Stimulated activated CD4-positive, alpha-beta T cell treated with anti-CD3 and anti-CD28 coated beads, Interleukin-2, amount 100 ng/mL, for 4 hours (primary cell): ENCODE measurements around the gene QSOX2.

Experiments
- DNase-seq: peaks from one replicate; pipeline ENCODE4 v3.0.0-alpha.2; 2020; ENCODE audit warnings: low read depth

Gene QSOX2

DNA sequence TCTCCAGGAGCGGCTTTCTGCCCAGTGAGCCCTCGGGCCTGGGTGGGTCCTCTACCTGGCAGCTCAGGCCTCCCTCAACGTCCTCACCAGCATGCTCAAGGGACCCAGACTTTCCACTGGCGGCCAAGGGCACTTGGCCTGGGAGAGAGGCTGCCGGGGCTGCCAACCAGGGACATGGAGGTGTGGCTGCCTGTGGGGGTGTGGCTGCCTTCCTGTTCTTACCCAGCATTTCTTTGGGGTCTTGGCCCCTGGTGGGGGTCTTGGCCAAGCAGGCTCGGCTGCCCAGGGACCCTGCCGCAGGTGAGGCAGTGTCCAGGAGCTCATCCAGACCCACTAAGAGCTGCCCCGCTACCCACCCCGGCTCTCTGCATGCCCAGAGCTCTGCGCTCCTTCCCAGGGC lies 7.2 kb upstream of the QSOX2 start:
- DNase-seq = no peak

DNA sequence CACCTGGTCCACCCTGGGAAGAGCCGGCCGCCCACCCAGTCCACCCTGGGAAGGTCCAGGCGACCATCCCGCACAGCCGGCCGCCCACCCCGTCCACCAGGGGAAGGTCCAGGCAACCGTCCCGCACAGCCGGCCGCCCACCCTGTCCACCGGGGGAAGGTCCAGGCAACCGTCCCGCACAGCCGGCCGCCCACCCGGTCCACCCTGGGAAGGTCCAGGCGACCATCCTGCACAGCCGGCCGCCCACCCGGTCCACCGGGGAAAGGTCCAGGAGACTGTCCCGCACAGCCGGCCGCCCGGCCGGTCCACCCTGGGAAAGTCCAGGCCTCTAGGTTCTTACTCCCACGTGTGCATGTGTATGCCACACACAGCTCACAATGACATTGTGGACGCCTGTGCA lies 6.7 kb upstream of the QSOX2 start:
- DNase-seq = no peak

DNA sequence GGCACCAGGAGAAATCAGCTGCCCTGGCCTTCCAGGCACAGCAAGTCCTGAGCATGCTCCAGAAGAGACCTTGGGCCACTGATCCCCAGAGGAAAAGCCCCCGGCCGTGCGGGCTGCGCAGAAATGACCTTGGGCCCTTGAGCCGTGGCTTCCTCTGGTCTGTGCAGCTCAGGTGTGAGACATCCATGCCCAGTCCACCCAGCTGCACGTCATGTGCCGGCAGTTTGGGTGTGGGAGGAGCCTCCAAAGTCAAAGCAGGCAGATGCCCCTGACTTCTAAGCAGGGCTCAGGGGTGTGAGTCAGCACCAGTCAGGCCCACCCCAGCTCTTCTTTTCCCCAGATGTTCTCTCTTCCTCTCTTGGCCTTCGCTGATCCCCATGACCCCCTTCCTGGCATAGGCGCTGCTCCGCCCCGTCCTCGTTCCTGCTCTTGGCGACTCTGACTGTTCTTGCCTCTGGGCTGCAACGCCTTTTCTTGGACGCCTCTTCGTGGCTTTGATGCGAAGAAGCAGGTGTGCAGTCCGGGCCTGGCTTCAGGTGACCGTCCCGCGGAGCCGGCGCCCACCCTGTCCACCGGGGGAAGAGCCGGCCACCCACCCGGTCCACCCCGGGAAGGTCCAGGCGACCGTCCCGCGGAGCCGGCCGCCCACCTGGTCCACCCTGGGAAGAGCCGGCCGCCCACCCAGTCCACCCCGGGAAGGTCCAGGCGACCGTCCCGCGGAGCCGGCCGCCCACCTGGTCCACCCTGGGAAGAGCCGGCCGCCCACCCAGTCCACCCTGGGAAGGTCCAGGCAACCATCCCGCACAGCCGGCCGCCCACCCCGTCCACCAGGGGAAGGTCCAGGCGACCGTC lies 5.9 kb upstream of the QSOX2 start:
- no peak for DNase-seq

DNA sequence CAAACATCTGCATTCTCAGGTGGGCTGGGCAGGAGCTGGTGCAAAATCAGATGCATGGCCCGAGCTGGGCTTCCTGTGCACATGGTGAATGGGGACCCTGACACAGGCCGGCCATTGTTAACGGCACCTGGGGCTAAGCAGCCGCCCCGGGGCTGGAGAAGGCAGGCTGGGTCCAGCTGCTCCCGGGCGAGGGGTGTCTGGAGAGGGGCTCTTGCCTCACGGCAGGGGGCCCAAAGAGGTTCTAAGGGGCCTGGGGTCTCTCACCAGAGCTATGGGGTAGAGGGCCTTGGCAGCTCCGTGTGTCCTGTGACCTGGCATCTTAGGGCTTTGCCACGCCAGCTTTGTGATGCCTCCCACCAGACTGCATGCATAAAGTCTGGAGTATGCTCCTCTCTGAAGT lies 5.1 kb upstream of the QSOX2 start:
- no peak for DNase-seq

DNA sequence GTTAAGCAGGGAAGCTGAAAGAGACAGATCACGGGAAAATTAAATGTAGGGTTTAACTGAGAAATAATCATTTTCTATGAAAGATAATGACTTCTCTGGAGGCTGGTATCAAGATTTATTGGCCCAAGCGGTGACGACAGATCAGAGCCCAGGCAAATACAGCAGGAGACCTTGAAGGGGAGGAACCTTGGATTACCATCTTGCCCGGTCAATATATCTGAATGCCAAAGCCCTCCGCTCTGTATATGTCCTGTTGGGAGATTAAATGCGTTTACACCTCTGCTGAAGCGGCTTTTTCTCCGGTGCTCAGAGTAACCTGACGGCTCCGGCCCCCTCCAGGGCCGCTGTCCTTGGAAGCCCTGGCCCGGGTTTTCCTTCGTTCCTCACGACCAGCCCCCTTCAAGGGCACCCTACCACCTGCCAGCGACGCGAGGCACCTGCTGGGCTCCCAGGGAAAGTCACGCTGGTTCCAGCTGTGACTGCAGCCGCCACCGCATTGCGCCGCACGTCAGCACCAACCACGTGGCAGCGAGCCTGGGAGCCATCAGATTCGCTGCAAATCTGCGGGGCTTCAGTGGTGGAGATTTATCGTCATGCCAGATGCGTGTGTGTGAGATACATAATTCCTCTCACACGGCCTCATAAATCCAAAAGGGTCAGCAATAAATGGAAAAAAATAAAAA lies 4.4 kb upstream of the QSOX2 start:
- no peak for DNase-seq

DNA sequence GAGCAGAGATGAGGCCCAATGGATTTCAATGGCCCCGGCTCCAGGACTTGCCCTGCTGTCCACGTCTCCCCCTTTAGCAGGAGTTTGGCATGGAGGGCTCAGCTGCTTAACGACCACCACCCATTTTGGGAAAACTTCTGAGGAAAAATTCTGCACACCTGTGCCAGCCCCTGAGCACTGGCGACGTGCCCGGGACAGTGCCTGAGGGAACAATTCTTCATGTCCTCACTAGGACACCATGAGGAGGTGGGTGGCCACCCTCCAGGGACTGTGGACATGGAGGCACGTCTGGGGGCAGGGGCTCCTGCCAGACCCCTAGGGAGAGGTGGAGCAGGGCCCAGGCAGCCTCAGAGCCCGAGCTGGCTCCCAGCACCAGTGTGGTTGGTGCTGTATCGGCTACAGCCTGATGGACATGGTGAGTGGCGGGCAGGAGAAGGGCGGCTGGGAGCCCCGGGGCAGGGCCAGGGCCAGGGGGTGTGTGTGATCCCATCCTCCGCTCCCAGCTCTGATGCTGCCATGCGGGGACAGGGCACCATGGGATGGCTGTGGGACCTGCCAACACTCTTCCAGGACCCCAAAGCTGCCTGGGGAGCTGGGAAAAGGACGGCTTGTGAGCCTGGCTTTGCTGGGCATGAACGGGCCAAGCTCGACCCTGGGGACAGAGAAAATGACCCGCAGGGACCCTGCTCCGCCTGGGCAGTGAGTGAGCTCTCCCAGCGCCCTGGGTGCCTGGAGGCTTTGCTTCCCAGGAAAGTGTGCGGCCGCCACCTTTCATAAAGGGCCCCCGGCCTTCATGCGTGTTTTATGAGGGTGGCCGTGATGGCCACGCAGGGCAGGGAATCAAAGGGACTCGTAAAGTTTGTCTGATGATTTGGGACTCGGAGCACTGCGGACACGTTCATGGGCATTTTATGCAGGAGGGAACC lies 3.6 kb upstream of the QSOX2 start:
- DNase-seq = no peak

DNA sequence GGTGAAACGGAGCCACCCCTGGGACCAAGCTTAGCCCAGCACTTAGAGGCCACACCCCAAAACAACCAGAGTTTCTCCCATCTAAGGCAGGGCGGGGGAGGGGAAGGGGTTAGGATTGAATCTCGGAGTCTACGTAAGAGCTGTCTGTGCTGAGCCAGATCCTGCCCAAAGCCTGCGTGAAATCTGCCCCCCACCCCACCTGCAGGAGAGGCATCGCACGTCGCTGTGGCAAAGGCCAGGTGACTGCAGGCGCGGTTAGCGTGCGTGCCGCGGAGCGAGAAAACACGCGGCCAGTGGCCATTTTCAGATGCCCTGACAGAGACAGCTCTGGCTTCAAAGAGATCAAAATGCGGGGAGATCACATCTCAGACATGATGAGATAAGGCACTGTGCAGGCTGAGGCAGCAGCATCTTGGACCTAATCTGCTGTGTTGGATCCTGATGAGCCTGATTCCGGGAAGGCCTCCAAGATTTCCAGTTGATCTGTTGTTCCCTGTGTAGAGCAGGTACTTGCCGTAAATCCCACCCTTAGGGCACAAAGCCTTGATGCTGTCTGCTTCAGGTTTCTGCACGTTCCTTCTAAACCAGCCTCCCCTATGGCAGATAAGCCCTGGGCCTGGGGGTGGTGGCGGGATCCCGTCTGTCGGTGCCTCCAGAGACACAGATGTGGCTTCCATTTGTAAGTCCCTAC lies 2.5 kb upstream of the QSOX2 start:
- DNase-seq = no peak

DNA sequence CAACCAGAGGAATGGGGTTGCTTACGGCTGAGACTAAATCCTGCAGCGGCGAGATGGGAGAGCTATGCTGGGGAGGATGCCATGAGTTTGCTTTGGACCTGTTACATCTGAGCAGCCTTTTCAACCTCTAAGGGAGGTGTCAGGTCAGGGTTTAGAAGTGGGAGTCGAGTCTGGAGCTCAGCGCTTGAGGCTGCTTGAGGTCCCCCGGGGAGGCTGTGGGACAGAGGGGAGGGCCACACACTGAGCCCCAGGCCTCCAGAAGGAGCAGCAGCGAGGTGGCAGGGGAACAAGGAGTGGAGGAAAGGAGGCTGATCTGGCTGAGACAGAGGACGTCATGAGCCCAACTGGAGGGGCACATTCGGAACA lies 1.9 kb upstream of the QSOX2 start:
- no peak for DNase-seq

DNA sequence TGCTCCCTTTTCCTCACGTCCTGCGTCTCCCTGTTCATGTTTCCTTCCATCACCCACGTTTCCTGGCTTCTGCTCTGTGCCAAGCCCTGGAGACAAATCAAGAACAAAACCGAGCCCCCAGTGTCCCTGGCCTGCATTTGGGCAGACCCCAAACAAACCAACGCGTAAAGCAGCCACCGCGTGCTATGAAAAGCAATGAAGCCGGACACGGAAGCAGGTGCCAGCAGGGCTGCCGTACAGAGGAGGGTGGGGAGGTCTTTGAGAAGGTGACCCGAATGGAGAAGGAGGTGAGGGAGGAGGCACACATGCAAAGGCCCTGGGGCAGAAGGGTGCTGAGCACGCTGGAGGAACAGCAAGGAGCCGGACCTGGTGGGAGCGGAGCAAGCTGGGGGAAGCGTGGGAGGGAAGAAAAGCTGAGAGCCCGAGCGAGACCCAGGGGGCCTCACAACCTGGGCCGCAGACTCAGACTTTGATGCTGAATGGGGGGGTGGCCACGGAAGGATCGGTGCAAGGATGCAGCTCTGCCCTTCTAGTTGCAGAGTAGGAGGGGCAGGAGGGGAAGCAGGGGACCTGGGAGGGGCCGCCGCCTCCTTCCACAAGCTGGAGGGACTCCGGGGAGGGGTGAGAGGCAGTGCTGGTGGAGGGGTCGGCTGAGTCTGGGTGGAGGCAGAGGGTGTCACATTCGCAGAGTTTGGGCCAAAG lies 1.4 kb upstream of the QSOX2 start:
- DNase-seq = no peak

DNA sequence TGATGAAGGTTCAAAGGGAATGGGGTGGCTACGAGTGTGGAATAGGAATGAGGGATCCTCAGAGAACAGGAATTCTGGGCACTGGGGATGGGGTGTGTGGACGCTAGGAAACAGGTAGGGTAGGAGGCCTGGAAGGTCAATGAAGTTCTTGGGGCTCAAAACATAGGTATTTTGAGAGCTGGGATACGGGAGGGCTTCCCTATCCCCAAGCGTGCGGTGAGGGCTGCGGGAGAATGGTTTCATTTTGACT lies 718 bp downstream of the QSOX2 start:
- DNase-seq = no peak

DNA sequence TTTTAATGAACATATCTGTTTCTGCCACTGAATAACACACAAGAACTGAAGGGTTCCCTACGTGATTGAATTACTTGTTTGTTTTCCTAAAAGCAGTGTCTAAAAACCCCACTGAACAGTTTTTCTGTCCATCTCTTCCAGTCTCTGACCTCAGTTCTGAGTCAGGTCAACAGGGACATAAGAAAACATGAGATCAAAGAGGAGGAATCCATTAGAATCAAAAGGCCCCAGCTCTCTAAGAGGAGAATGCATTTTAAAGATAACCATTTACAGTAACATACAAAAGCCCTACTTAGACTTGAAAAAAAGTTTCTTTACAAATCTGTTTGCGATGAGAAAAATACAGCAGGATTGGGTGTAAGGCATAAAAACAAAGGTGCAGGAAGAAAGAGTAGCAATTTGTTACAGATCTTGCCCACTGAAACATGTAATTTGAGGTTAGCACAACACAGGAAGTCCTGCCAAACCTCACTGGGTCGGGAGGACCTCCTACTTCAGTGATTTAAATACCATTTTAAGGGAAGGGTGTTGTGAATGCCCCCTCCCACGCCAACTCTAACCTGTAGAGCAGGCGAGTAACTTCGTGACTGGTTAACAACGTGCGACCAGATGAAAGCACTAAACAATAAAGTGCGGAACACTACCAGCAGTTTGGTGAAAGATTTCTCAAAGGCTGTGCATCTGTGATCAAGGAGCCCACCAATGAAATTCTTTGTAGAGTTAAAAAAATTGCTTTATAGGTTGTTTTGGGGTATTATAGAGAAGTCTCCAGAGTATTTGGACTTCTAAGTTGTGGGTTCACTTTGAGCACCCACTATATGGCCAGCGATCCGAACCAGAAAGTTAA lies 1.3 kb downstream of the QSOX2 start:
- peak; percentile 75 for DNase-seq

DNA sequence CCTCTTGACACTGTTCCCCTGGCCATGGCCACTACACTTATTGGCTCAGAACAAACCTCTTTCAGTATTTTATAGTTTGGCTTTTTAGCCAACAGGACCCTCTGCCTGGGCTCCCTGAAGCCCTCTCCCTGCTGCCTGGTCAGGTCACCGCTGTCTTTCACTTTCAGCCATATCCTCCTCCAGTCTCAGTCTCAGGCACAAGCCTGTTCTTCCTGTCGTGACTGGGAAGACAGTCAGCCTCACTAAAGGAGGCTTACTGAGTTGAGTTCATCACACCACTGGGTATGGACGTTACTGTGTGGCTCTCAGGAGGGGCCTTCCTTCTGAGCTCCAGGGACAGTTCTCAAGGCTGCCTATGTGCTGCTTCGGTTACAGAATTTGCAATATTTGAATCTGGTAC lies 2.0 kb downstream of the QSOX2 start:
- no peak for DNase-seq

DNA sequence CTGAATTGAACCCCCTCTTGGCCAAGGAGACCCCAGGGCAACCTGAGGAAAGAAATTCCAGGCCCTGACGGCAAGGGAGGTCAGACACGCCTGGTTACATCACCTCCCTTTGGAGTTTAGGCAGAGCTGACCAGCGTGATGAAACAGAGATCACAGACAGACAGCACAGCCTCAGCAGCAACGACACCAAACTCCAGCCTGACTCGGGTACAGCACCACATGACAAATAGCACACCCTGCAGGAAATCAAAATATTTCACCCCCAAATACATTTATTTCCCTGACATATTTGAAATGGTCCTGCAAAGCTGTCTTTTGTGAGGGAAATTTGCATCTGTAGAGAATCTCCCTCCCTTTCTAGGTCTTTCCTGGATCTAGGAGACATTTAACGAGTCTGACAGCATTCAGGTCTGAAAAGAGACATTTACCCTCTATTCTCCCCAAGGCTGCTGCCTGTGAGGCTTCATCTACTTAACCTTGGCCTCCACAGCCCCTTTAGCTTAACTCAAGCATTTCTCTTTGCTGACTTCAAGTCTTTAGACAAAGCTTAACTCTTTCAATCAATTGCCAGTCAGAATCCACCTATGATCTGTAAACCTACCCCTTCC lies 2.6 kb downstream of the QSOX2 start:
- DNase-seq = no peak

DNA sequence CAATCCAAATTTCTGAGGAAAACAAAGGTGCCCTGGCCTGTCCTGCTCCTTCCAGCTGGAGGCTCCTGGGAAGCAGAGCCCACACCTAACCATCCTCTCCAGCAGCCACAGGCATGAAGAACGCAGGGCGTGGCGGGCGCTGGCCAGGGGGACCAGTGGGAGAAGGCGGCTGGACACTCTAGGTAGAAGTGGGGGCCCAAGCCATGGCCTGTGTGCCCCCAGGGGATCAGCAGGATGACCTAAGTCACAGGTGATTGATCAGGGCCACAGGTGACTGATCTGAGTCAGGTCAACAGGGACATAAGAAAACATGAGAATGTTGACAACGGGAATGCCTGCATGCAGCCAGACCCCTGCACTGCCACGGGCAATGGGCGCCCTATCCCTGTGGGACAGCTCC lies 3.4 kb downstream of the QSOX2 start:
- DNase-seq = no peak

DNA sequence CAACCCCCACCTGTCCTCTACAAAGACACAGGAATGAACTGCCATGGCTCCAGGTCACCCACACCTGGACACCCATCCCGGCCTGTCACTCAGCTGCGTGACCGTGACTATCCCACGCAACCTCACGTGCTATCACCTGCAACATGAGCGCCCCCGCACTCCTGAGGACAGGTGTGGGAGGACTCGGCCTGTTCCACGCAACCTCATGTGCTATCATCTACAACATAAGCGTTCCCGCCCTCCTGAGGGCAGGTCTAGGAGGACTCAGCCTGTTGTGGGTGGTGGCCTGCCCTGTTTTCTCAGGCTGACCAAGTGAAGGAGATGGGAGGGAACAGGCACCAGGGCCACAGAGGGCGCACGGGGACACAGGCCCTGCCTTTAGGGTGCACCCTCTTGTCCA lies 4.1 kb downstream of the QSOX2 start:
- DNase-seq = no peak

DNA sequence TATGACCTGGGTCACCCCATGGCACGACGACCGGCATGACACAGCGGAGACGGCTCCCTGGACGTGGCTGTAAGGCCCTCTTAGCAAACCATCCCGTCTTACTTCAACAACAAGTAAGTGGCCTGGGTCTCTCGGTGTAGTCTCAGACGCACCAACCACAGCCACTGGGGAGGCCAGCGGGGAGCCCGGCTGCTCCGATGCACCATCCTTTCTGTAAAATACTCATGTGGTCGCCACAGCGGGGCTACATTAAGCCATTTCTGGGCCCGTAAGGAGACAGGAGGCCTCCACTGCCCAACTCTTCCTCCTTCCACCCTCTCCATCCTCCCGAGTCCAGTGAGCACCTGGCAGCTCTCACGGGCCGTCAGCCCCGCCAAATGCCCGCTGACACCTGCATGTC lies 4.7 kb downstream of the QSOX2 start:
- DNase-seq = no peak

DNA sequence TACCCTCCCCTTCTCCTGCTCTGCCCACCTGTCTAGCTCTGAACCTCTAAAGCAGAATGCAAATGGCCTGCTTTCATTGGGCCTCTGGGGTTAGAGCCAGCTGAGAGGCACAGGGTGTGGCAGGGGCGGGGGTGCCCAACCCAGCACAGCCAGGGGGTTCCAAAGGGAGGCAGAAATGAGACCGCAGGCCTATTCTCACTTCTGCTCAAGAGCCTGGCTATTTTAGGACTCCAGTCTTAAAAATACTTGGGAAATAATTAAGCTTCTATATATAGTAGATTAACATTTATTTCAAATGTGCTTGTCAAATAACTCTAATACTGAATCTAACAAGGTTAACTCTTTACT lies 5.7 kb downstream of the QSOX2 start:
- DNase-seq = no peak

DNA sequence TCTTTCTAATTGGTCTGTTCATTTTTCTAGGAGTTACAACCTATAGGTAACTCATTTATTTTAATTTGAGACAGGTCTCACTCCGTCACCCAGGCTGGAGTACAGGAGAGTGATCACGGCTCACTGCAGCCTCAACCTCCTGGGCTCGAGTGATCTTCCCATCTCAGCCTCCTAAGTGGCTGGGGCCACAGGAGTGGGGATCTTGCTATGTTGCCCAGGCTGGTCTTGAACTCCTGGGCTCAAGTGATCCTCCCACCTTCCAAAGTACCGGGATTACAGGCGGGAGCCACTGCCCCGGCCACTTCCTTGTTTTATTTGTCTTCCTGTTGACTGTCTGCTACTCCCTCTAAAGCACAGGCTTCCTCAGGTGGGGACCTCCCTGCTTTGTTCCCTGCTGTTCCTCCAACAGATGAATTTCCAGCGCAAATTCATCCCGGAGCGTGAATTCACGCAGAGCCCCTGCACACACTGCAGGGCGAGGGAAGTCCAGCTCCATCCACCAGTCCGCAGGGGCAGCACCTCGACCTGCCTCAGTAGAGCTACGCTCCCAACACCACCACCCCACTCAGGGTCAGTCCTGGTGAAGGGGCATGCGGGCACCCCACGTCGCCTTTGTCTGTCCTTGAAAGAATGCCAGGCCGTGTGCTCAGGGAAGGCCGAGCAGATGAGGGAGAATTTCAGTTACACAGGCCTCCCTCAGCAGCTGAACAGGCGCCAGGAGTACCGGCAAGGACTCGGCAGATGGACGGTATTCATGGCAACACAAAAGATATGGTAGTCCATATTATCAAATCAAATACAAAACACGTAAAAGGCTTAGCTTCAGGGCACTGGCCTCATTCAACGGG lies 6.3 kb downstream of the QSOX2 start:
- no peak for DNase-seq

DNA sequence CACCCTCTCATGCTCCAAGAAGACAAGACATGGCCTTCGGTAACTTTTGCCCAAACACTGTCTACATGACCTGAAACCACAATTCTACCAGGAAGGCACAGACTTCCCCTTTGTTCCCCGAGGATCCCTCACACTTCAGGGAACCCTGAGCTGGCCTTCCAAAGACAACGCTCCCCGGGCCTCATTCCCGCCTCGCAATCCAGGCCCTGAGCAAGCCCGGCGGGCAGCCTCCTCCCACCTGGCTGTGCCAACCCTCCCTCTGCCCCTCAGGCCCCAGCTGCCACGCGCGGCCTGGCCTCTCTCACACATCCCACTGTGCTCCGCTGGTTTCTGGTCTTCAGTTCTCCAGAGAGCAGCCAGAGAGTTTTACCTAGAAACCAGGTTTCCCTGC lies 7.3 kb downstream of the QSOX2 start:
- DNase-seq = no peak
